HepG2 (cell line): ENCODE measurements around the gene ARMH3. TPM values are rescaled to one million over a fixed set of nuclear protein-coding genes. Genes with fewer than 3 reads are reported as not detected.

Experiments used
- ATAC-seq: fragments of 200-7000 bp; cut with Tn5 transposase; 3 replicates; pipeline ENCODE4 v1.9.1; 2020; ENCODE audit warnings: mild to moderate bottlenecking, moderate library complexity
- BruUV-seq: library from RNA; stranded (reverse); fragments of 400-500 nt; replicated peaks from 2 replicates; lab custom pipeline; 2021; lab: Mats Ljungman, UMichigan
- CTCF ChIA-PET: fragments of 300-600 bp; formaldehyde crosslinking; extraction: SDS; loops from one replicate; lab custom pipeline; 2021; ENCODE audit warnings: low total read pairs, inconsistent platforms, low intra/inter-chr PET ratio; lab: Yijun Ruan, JAX
- POLR2A ChIA-PET: fragments of 350-600 bp; sonication (Branson Sonifier 250); formaldehyde crosslinking; loops from one replicate; lab custom pipeline; 2020; ENCODE audit warnings: antibody characterized with exemption, inconsistent platforms; lab: Yijun Ruan, JAX
- DNase-seq: peaks from one replicate; pipeline ENCODE4 v3.0.0-alpha.2; 2015; ENCODE audit warnings: low spot score
- FAIRE-seq: peaks from 3 replicates; lab custom pipeline; 2011; peaks lifted over from hg19 to GRCh38; lab: Jason Lieb, UNC
- H2AFZ ChIP-seq: one replicate; pipeline ENCODE4 v1.6.1; 2011; ENCODE audit warnings: low read length, inconsistent platforms
- H3K27ac ChIP-seq: fragments of 300-600 bp; 3 replicates; pipeline ENCODE4 v1.8.0; 2011; ENCODE audit warnings: mixed run types, mild to moderate bottlenecking, mixed read lengths, low read length, inconsistent platforms; ENCODE audit not compliant: insufficient read depth; ENCODE audit errors: extremely low read length
- H3K27me3 ChIP-seq, 2 experiments: fragments of 200-600 bp in 1 of 2; 2 replicates in 1 of 2; 3 replicates in 1 of 2; pipeline versions ENCODE4 v1.6.0 to v1.8.0; 2011; ENCODE audit warnings: low read length in 2 of 2, mild to moderate bottlenecking in 2 of 2, moderate library complexity in 2 of 2, inconsistent platforms in 1 of 2; ENCODE audit not compliant: insufficient read depth in 2 of 2, control insufficient read depth in 1 of 2
- H3K36me3 ChIP-seq, 2 experiments: fragments of 200-600 bp in 1 of 2; replicated peaks in 1 of 2; 2 replicates in 1 of 2; 3 replicates in 1 of 2; pipeline versions ENCODE4 v1.5.1 to v1.8.0; 2011; ENCODE audit warnings: low read length in 2 of 2, inconsistent platforms in 1 of 2; ENCODE audit not compliant: insufficient read depth in 2 of 2, control insufficient read depth in 1 of 2
- H3K4me1 ChIP-seq: 2 replicates; pipeline ENCODE4 v1.5.1; 2012; ENCODE audit warnings: low read length, inconsistent platforms; ENCODE audit not compliant: insufficient read depth
- H3K4me2 ChIP-seq: 2 replicates; pipeline ENCODE4 v1.6.0; 2011; ENCODE audit warnings: low read depth, low read length, inconsistent platforms
- H3K4me3 ChIP-seq, 3 experiments: fragments of 200-600 bp in 1 of 3; sonication (generic), shearing (Covaris generic) in 1 of 3; replicated peaks in 1 of 3; 2 replicates each; pipeline ENCODE4 v1.5.1; 2011 to 2016; ENCODE audit warnings: low read length in 3 of 3, inconsistent platforms in 2 of 3, low read depth in 2 of 3, mild to moderate bottlenecking in 2 of 3, control low read depth in 1 of 3, mixed read lengths in 1 of 3; ENCODE audit not compliant: insufficient read depth in 1 of 3
- H3K79me2 ChIP-seq: one replicate; pipeline ENCODE4 v1.6.1; 2011; ENCODE audit warnings: low read length, inconsistent platforms; ENCODE audit not compliant: insufficient read depth
- H3K9ac ChIP-seq: 2 replicates; pipeline ENCODE4 v1.6.0; 2011; ENCODE audit warnings: mild to moderate bottlenecking, low read depth, low read length, inconsistent platforms; ENCODE audit not compliant: insufficient read depth
- H3K9me3 ChIP-seq: 2 replicates; pipeline ENCODE4 v1.5.1; 2012; ENCODE audit warnings: mild to moderate bottlenecking, low read length
- H4K20me1 ChIP-seq: 2 replicates; pipeline ENCODE4 v1.6.0; 2011; ENCODE audit warnings: inconsistent platforms, mild to moderate bottlenecking, low read length, moderate library complexity; ENCODE audit not compliant: insufficient read depth
- BORCS8-MEF2B ChIP-seq: sonication (generic); formaldehyde crosslinking; IDR thresholded peaks from 2 replicates; pipeline ENCODE4 v1.8.0; 2022; ENCODE audit warnings: mild to moderate bottlenecking, missing genetic modification reagents
- MXI1 ChIP-seq: IDR thresholded peaks from 3 replicates; pipeline ENCODE4 v1.6.1; 2012; ENCODE audit warnings: low read depth, low read length, inconsistent platforms, borderline replicate concordance
- PITX1 ChIP-seq: sonication (generic); formaldehyde crosslinking; IDR thresholded peaks from 2 replicates; pipeline ENCODE4 v1.5.1; 2020; ENCODE audit warnings: mild to moderate bottlenecking, missing genetic modification reagents
- POLR2AphosphoS5 ChIP-seq: IDR thresholded peaks from 2 replicates; pipeline ENCODE4 v1.6.1; 2012; ENCODE audit warnings: low read depth, low read length
- RARG ChIP-seq: sonication (generic); formaldehyde crosslinking; IDR thresholded peaks from 2 replicates; pipeline ENCODE4 v1.4.0; 2020; ENCODE audit warnings: low read depth, mild to moderate bottlenecking, missing genetic modification reagents
- TGIF2 ChIP-seq: IDR thresholded peaks from 2 replicates; pipeline ENCODE4 v1.6.1; 2016; ENCODE audit warnings: control low read depth, missing compliant biosample characterization
- ZNF350 ChIP-seq: sonication (generic); formaldehyde crosslinking; IDR thresholded peaks from 2 replicates; pipeline ENCODE4 v1.4.0; 2020; ENCODE audit warnings: mild to moderate bottlenecking, low read depth, missing genetic modification reagents, borderline replicate concordance
- ZNF550 ChIP-seq: sonication (generic); formaldehyde crosslinking; IDR thresholded peaks from 2 replicates; pipeline ENCODE4 v1.4.0; 2020; ENCODE audit warnings: mild to moderate bottlenecking, missing genetic modification reagents, borderline replicate concordance
- WGBS: methylation state at CpG from one replicate; pipeline ENCODE4 v1.1.6; 2017; ENCODE audit warnings: low lambda C conversion rate; 5-methylcytosine and 5-hydroxymethylcytosine counted together
- in situ Hi-C: cut with HindIII; loops from 2 replicates; pipeline ENCODE4 v1.10.0; 2017; ENCODE audit warnings: low pct_unique_long_range_greater_than_20kb; ENCODE audit not compliant: extremely low pct_ligation_motif_present
- intact Hi-C: fragments of 100-400 bp; cut with micrococcal nuclease; formaldehyde crosslinking; loops from one replicate; pipeline ENCODE4 v1.10.0; 2022; ENCODE audit not compliant: unreplicated experiment
- polyA plus RNA-seq, 8 experiments: library from polyadenylated mRNA; depleted of rRNA in 3 of 8; stranded (reverse) in 7 of 8; unstranded in 1 of 8; fragments of >200 nt; fragmentation: Illumina TruSeq in 4 of 8; extraction: Trizol in 4 of 8; gene quantifications; 2 replicates each; pipeline versions ENCODE4 v1.2.1 to v1.2.3, GENCODE V29; 2011 to 2016; ENCODE audit warnings: low read depth in 4 of 8, missing spikeins in 1 of 8, mixed read lengths in 1 of 8; ENCODE audit not compliant: insufficient read depth in 1 of 8
- total RNA-seq, 5 experiments: library from RNA; depleted of rRNA; stranded (reverse); fragments of >200 nt; fragmentation: Illumina TruSeq; extraction: Trizol; gene quantifications; 2 replicates each; pipeline ENCODE4 v1.2.3, GENCODE V29; 2016; ENCODE audit warnings: low read depth in 1 of 5

ARMH3 gene
- total and polyA plus RNA-seq, 2 of the 13 experiments (the other 11 are each of a cell fraction or from before 2014, with no cell fraction given), result 8.4 to 16.9 TPM

- in situ Hi-C loops, result loop anchor here (5.0 kb wide), 1 partner anchor 172 kb away; no protein-coding TSS in a partner anchor
- ChIA-PET POLR2A (interaction anchor here (1.5 to 2.1 kb wide), 2 partner anchors 22 to 170 kb away, joined by 5 to 17 read pairs; partner anchors contain the start of gene OGA), CTCF (interaction anchor here (0.9 to 1.8 kb wide), 3 partner anchors 170 to 233 kb away, joined by 3 to 10 read pairs (median 5); no protein-coding TSS in a partner anchor)
- Histone ChIP-seq H3K4me1 (peaks cover 33% of the 10 kb centered on the region), H3K9me3 (no peaks in the 10 kb centered on the region), H3K27ac (no peak overlapping the region), H3K9ac (no peak overlapping the region), H3K4me3 (peak overlapping the region in 2 of 3 experiments; percentile 46 to 49; a peak in 2 of 6 replicates), H3K36me3 (0 out of 5 replicates have a peak, but pooled peaks cover 0 to under 1% of the 10 kb centered on the region in 2 experiments), H3K79me2 (no peaks in the 10 kb centered on the region), H4K20me1 (peaks cover 16% of the 10 kb centered on the region; the same call in 1 of the 2 replicates), H3K27me3 (no peaks in the 10 kb centered on the region), H2AFZ (no peak overlapping the region), H3K4me2 (peak overlapping the region; percentile 72)
- intact Hi-C loops, result loop anchor here (1.0 kb wide), 1 partner anchor 169 kb away; no protein-coding TSS in a partner anchor
- WGBS, result 42% methylated on average over 19 of the region's 19 CpGs
- TF ChIP-seq PITX1 (CRISPR knock-in tag), result no peak
- 0 out of 3 replicates have a peak, but pooled peaks have one; percentile 4 for TF ChIP-seq MXI1
- no peak for DNase-seq
- no peak for FAIRE-seq
- no peak for ATAC-seq
- no TSS peak for BruUV-seq
These were observed 215.8 kb downstream of the ARMH3 start for GRCh38 chr10:101840102-101840684.

DNA sequence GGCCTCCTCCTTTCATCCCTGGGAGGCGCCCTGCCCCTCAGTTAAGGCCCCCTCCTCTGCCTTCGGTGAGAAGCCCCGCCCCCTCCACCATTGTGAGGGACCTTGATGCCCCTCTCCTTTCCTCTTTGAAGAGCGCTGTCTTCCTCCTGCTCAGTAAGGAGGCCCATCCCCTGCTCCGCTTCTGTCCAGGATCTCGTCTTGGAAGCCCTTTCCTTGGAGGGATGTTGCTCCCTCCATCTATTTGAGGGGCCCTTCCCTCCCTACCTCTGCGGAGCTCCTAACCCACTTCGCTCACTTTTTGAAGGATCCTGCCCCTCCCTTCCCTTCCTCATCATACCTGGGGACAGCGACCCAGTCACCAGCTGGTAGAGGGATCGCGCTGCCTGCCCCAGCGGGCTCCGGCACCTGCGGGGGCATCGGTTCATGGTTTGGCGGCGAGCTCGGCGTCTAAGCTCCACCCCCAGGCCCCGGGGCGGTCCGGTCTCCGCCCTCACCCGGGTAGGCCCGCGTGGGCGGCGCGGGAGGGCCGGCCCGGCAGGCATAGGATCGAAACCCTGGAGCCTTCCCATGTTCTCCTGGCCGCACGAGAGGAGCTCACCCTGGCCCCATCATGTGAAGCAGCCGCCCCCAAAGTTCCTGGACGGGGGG is 216.4 kb downstream of the ARMH3 start:
- FAIRE-seq (no peak), ATAC-seq (peak; percentile 6; the same call in 1 of the 3 replicates), DNase-seq (no peak)
- H3K79me2 ChIP-seq, result no peaks in the 10 kb centered on the region
- peaks cover 16% of the 10 kb centered on the region; the same call in 1 of the 2 replicates for H4K20me1 ChIP-seq
- no peak overlapping the region for H3K4me3 ChIP-seq
- H3K36me3 ChIP-seq, result no peaks in the 10 kb centered on the region
- BruUV-seq, result no TSS peak
- H3K27ac ChIP-seq, result no peak overlapping the region
- POLR2A ChIA-PET, result interaction anchor here (1.5 kb wide), 1 partner anchor 170 kb away, joined by 5 read pairs; no protein-coding TSS in a partner anchor
- intact Hi-C loops, result loop anchor here (1.0 kb wide), 1 partner anchor 170 kb away; no protein-coding TSS in a partner anchor
- WGBS, result 80% methylated on average over 28 of the region's 36 CpGs
- no peak for TF ChIP-seq ZNF550
- TF ChIP-seq ZNF350 (CRISPR knock-in tag), result no peak
- no peak for TF ChIP-seq BORCS8-MEF2B (CRISPR knock-in tag)
- TF ChIP-seq RARG, result no peak
- TF ChIP-seq TGIF2 (CRISPR knock-in tag), result no peak
- TF ChIP-seq POLR2AphosphoS5, result no peak
- TF ChIP-seq, all 625 proteins: peak for 0
- Histone ChIP-seq H3K4me1 (peaks cover 33% of the 10 kb centered on the region), H3K27me3 (no peaks in the 10 kb centered on the region), H2AFZ (no peak overlapping the region), H3K9ac (no peak overlapping the region), H3K9me3 (no peaks in the 10 kb centered on the region), H3K4me2 (peak overlapping the region; percentile 46)
- CTCF ChIA-PET, result no interaction called here
- in situ Hi-C loops, result loop anchor here (5.0 kb wide), 1 partner anchor 173 kb away; no protein-coding TSS in a partner anchor
